ENCODE data around the gene PCDHB2.
"Not testable (repeated sequence)": the region's sequence is repeated elsewhere in the genome, so short reads cannot be mapped to it uniquely, and the experiment has no call there.

PCDHB2 gene

GRCh38 chr5:141105350-141105749 lies 10.9 kb downstream of the PCDHB2 start:
- in situ Hi-C loops (cut with HindIII; ENCODE audit: low pct_unique_long_range_greater_than_20kb, low sequenced_read_pairs) = no loop called here

GRCh38 chr5:141119250-141119649 lies 24.8 kb downstream of the PCDHB2 start:
- DNase-seq (ENCODE audit: low read depth in 1 of 2, low spot score in 1 of 2) = no peak
- TF ChIP-seq JUND (IDR thresholded peaks at IDR 0.05; ENCODE audit: low read depth) = no peak
- in situ Hi-C loops (cut with HindIII; ENCODE audit: low pct_unique_long_range_greater_than_20kb, low sequenced_read_pairs) = no loop called here

More at GRCh38 chr5:141105350-141105749, 10.9 kb downstream of the PCDHB2 start:
- DNase-seq (ENCODE audit: low read depth in 1 of 2, low spot score in 1 of 2) = no peak
- TF ChIP-seq JUND (IDR thresholded peaks at IDR 0.05; ENCODE audit: low read depth) = no peak

- DNase-seq (ENCODE audit: low read depth in 1 of 2, low spot score in 1 of 2) = peak in 1 of 2 experiments; percentile 72
- no peak for TF ChIP-seq JUND (IDR thresholded peaks at IDR 0.05; ENCODE audit: low read depth)
- in situ Hi-C loops (cut with HindIII; ENCODE audit: low pct_unique_long_range_greater_than_20kb, low sequenced_read_pairs) = no loop called here
These were observed 27.1 kb downstream of the PCDHB2 start, which contains the start of gene PCDHB4 for GRCh38 chr5:141121563-141121962. Gene PCDHB4 (plus strand): TSS chr5:141121818. CDS start chr5:141121999, 181 bp downstream.

GRCh38 chr5:141121985-141122384 lies 27.6 kb downstream of the PCDHB2 start:
- no peak for TF ChIP-seq JUND (IDR thresholded peaks at IDR 0.05; ENCODE audit: low read depth)
- DNase-seq (ENCODE audit: low read depth in 1 of 2, low spot score in 1 of 2) = no peak
- in situ Hi-C loops (cut with HindIII; ENCODE audit: low pct_unique_long_range_greater_than_20kb, low sequenced_read_pairs) = no loop called here

GRCh38 chr5:141123396-141124135 lies 29.2 kb downstream of the PCDHB2 start:
- in situ Hi-C loops (cut with HindIII; ENCODE audit: low pct_unique_long_range_greater_than_20kb, low sequenced_read_pairs); DNase-seq (ENCODE audit: low read depth in 1 of 2, low spot score in 1 of 2): not testable (repeated sequence)

- no peak for TF ChIP-seq JUND (IDR thresholded peaks at IDR 0.05; ENCODE audit: low read depth)
- in situ Hi-C loops (cut with HindIII; ENCODE audit: low pct_unique_long_range_greater_than_20kb, low sequenced_read_pairs) = no loop called here
These were observed 32.9 kb downstream of the PCDHB2 start for GRCh38 chr5:141127305-141127704.

GRCh38 chr5:141135030-141135717 lies 40.8 kb downstream of the PCDHB2 start, which contains the start of gene PCDHB5:
Gene PCDHB5 (plus strand): TSS chr5:141135206. CDS start chr5:141135435, 229 bp downstream.
- no peak for TF ChIP-seq JUND (IDR thresholded peaks at IDR 0.05; ENCODE audit: low read depth)
- DNase-seq (ENCODE audit: low read depth in 1 of 2, low spot score in 1 of 2) = peak; percentile 51 to 81
- in situ Hi-C loops (cut with HindIII; ENCODE audit: low pct_unique_long_range_greater_than_20kb, low sequenced_read_pairs) = no loop called here

More at GRCh38 chr5:141127305-141127704, 32.9 kb downstream of the PCDHB2 start:
- DNase-seq (ENCODE audit: low read depth in 1 of 2, low spot score in 1 of 2) = peak in 1 of 2 experiments; percentile 49

- no peak for DNase-seq (ENCODE audit: low read depth in 1 of 2, low spot score in 1 of 2)
- no peak for TF ChIP-seq JUND (IDR thresholded peaks at IDR 0.05; ENCODE audit: low read depth)
- in situ Hi-C loops (cut with HindIII; ENCODE audit: low pct_unique_long_range_greater_than_20kb, low sequenced_read_pairs) = no loop called here
These were observed 41.4 kb downstream of the PCDHB2 start for GRCh38 chr5:141135718-141136266.

GRCh38 chr5:141137346-141137745 lies 42.9 kb downstream of the PCDHB2 start:
- in situ Hi-C loops (cut with HindIII; ENCODE audit: low pct_unique_long_range_greater_than_20kb, low sequenced_read_pairs); DNase-seq (ENCODE audit: low read depth in 1 of 2, low spot score in 1 of 2): not testable (repeated sequence)

All from T47D (cell line).